ENCODE data around the gene EPB41. TPM values are rescaled to one million over a fixed set of nuclear protein-coding genes. Genes with fewer than 3 reads are reported as not detected.
A peak's percentile ranks its signal among the peaks of the same experiment; 100 is the strongest.

The EPB41 gene
- total and polyA plus RNA-seq, 12 donors: 4.1 to 36.8 (median 23.0) TPM

GRCh38 chr1:29114654-29115053 is 200.3 kb downstream of the EPB41 start:
- DNase-seq (no peak), ATAC-seq (no peak)
- Histone ChIP-seq H3K27me3 (no peaks in the 10 kb centered on the region), H3K36me3 (peaks cover 0 to 80% (median 8%) of the 10 kb centered on the region in 9 donors), H3K4me1 (peaks cover 0 to under 1% (median 0%) of the 10 kb centered on the region in 9 donors), H3K27ac (no peak overlapping the region), H3K9me3 (no peaks in the 10 kb centered on the region), H3K4me3 (no peak overlapping the region)
- intact Hi-C loops (cut with DNase I): no loop called here
- TF ChIP-seq CTCF (IDR thresholded peaks at IDR 0.05): no peak
- 92 to 94% methylated on average over 1 of the region's 1 CpG for WGBS, 2 donors

- Histone ChIP-seq H3K9me3 (no peaks in the 10 kb centered on the region), H3K4me3 (no peak overlapping the region), H3K27ac (no peak overlapping the region), H3K4me1 (peaks cover 3 to 13% (median 8%) of the 10 kb centered on the region in 9 donors), H3K27me3 (peaks cover 0 to 23% (median 8%) of the 10 kb centered on the region in 7 donors), H3K36me3 (peaks cover 0 to 56% (median 5%) of the 10 kb centered on the region in 9 donors)
- ATAC-seq: no peak
- intact Hi-C loops (cut with DNase I): no loop called here
- 81 to 82% methylated on average over 2 of the region's 2 CpGs for WGBS, 2 donors
- TF ChIP-seq CTCF (IDR thresholded peaks at IDR 0.05): peak in 4 of 9 donors; percentile 9 to 32 (median 16)
- no peak for DNase-seq
Observed at GRCh38 chr1:29117381-29117780, 203.0 kb downstream of the EPB41 start.

GRCh38 chr1:29119121-29119929 is 205.0 kb downstream of the EPB41 start:
- no peaks in the 10 kb centered on the region for H3K9me3 ChIP-seq
- WGBS, 2 donors: 86 to 92% methylated on average over 12 of the region's 12 CpGs
- peaks cover 7 to 25% (median 19%) of the 10 kb centered on the region in 9 donors for H3K4me1 ChIP-seq
- TF ChIP-seq CTCF (IDR thresholded peaks at IDR 0.05): no peak
- ATAC-seq (no peak), DNase-seq (no peak)
- peaks cover 0 to 43% (median 18%) of the 10 kb centered on the region in 7 donors for H3K27me3 ChIP-seq
- no peak overlapping the region for H3K27ac ChIP-seq
- intact Hi-C loops (cut with DNase I): no loop called here
- H3K4me3 ChIP-seq: no peak overlapping the region
- peaks cover 0 to 41% (median 0%) of the 10 kb centered on the region in 9 donors for H3K36me3 ChIP-seq

GRCh38 chr1:29120367-29120766 is 206.0 kb downstream of the EPB41 start:
- peaks cover 0 to 38% (median 0%) of the 10 kb centered on the region in 9 donors for H3K36me3 ChIP-seq
- DNase-seq (no peak), ATAC-seq (no peak)
- H3K4me3 ChIP-seq: no peak overlapping the region
- intact Hi-C loops (cut with DNase I): loop anchor here in 5 of 10 donors (5.0 to 10.0 kb wide), 3 partner anchors 54 to 238 kb away; partner anchors contain the start of gene SRSF4 (in 4 of the 5)
- H3K9me3 ChIP-seq: no peaks in the 10 kb centered on the region
- H3K27ac ChIP-seq: no peak overlapping the region
- WGBS, 2 donors: 96 to 99% methylated on average over 6 of the region's 6 CpGs
- peaks cover 0 to 53% (median 18%) of the 10 kb centered on the region in 7 donors for H3K27me3 ChIP-seq
- TF ChIP-seq CTCF (IDR thresholded peaks at IDR 0.05): no peak
- H3K4me1 ChIP-seq: peaks cover 8 to 30% (median 25%) of the 10 kb centered on the region in 9 donors
